ENCODE data around the gene SAP30BP.

The SAP30BP gene

DNA sequence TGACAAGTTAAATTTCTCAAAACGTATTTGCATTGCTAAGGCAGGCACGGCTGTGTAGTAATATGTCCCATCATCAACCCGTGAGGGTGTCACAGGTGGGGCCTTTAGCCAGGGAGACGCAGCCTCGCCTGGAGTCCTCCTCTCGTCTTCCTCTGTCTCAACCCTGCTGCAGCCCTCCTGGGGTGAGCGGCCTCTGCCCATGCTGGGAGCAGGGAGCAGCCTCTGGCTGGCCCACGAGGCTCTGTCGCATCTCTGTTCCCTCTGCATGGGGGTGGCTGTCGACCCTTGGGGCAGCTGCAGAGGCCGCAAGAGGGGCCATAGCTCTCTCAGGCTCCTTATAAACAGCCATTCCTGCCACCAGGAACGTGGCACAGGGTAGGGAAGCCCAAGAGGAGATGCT is 34.7 kb upstream of the SAP30BP start:
- TF ChIP-seq CTCF (IDR thresholded peaks at IDR 0.05; ENCODE audit: insufficient read depth, low read length, poor library complexity, severe bottlenecking) (no peak), EZH2phosphoT487 (conservative IDR thresholded peaks at IDR 0.05; ENCODE audit: low read length) (no peak)
- Histone ChIP-seq H3K27ac (ENCODE audit: low read depth, low read length) (no peak overlapping the region), H3K9me3 (ENCODE audit: insufficient read depth, low read length) (no peaks in the 10 kb centered on the region), H3K9ac (ENCODE audit: low read length) (no peak overlapping the region), H2AFZ (ENCODE audit: low read depth, low read length, severe bottlenecking) (no peak overlapping the region), H3K9me2 (replicated peaks; ENCODE audit: insufficient read depth, low read length) (no peaks in the 10 kb centered on the region), H3K36me3 (ENCODE audit: low read length) (no peaks in the 10 kb centered on the region), H3F3A (ENCODE audit: insufficient read depth) (no peaks in the 10 kb centered on the region), H3K27me3 (ENCODE audit: low read length) (no peaks in the 10 kb centered on the region), H3K79me2 (ENCODE audit: insufficient read depth, low read length) (no peaks in the 10 kb centered on the region), H3K4me3 (ENCODE audit: insufficient read depth, low read length, poor library complexity, severe bottlenecking) (no peak overlapping the region), H3K4me2 (ENCODE audit: low read depth, low read length, poor library complexity, severe bottlenecking) (no peak overlapping the region), H4K20me1 (ENCODE audit: low read depth, low read length) (no peaks in the 10 kb centered on the region)

DNA sequence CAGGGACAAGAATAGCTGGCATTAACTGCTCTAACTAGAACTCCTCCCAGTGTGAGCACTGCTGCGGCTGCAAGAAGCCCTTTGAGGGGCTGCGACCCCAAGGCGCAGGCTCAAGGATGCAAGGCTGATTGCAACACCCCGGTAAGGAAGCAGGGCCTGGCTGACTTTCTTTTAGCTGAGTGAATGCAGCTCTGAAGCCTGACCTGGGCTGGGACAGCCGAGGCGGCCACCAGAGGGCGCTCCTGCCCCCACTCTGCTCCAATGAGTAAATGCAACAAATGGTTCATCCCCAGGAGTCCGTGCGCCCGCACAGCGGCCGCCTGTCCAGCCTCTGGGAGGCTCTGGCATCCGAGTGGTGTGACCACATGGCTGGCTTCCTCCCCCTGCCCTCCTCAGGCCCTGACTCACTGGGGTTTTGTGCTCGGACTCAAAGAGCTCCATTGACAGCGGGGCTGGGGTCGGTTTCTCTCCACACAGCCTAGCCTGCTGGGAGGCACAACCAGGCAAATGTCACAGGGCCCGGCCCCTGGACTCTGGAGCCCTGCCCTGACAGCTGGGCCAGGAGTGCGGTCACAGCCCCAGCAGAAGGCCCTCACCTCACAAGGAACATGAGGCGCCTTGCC is 34.2 kb upstream of the SAP30BP start, which contains the start of gene SMIM5:
TSS of gene SMIM5 (plus strand) at position 572 of the 623 bp plus-strand sequence. CDS start 6,768 bp downstream, outside the sequence.
- Histone ChIP-seq H3K9ac (ENCODE audit: low read length) (0 out of 2 replicates have a peak within 1 kb of the TSS, but pooled peaks have one; percentile 4), H3K27me3 (ENCODE audit: low read length) (no peaks in the 10 kb centered on the region), H3K9me2 (replicated peaks; ENCODE audit: insufficient read depth, low read length) (no peaks in the 10 kb centered on the region), H3K79me2 (ENCODE audit: insufficient read depth, low read length) (no peaks in the 10 kb centered on the region), H3K4me2 (ENCODE audit: low read depth, low read length, poor library complexity, severe bottlenecking) (no peak within 1 kb of the TSS), H3K9me3 (ENCODE audit: insufficient read depth, low read length) (no peaks in the 10 kb centered on the region), H3F3A (ENCODE audit: insufficient read depth) (no peaks in the 10 kb centered on the region), H2AFZ (ENCODE audit: low read depth, low read length, severe bottlenecking) (no peak within 1 kb of the TSS), H3K4me3 (ENCODE audit: insufficient read depth, low read length, poor library complexity, severe bottlenecking) (no peak within 1 kb of the TSS), H3K36me3 (ENCODE audit: low read length) (no peaks in the 10 kb centered on the region), H3K27ac (ENCODE audit: low read depth, low read length) (no peak within 1 kb of the TSS), H4K20me1 (ENCODE audit: low read depth, low read length) (no peaks in the 10 kb centered on the region)
- no peak for TF ChIP-seq EZH2phosphoT487 (conservative IDR thresholded peaks at IDR 0.05; ENCODE audit: low read length)
- TF ChIP-seq CTCF (IDR thresholded peaks at IDR 0.05; ENCODE audit: insufficient read depth, low read length, poor library complexity, severe bottlenecking), result peak; percentile 86

DNA sequence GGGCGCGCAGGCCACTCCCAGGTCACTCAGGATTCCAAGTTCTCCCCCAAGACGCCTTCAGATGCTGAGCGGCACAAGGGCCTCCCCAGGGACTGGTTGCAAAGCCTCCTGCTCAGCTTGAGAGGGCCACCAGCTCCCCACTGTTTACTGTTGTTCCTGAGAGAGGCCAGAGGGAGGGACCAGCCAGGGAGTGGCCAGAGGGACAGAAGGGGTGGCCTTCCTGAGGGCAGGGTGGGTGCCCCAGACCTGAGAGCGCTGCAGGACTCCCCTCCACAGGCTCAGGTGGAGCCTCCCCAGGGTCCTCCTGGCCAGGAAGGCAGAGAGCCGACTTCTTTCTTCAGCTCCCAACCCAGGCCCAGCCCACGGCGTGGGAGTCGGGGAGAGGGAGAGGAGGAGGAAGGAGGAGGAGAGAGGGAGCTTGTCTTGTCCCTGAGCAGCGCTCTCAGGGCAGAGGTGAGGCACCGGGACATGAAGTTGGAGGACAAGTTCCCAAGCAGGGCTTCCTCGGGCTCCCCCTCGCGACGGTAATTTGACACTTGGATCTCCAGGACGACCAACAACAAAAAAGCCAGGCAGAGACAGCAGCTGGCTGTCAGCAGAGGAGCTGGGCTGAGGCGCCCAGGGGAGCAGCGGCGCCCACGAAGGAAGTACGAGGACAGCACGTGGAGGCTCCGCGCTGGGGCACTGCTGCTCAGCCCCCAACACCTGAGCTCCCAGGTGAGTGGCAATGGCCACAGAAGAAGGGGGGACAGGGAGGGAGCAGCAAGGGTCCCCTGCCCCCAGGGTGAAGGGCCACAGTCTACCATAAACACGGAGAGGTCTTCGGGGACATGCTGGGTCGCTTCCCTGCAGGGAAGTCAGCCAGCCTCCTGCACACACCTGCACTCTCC is 33.4 kb upstream of the SAP30BP start:
- Histone ChIP-seq H3F3A (ENCODE audit: insufficient read depth) (no peaks in the 10 kb centered on the region), H3K27me3 (ENCODE audit: low read length) (no peaks in the 10 kb centered on the region), H3K9ac (ENCODE audit: low read length) (0 out of 2 replicates have a peak overlapping the region, but pooled peaks have one; percentile 4), H3K36me3 (ENCODE audit: low read length) (no peaks in the 10 kb centered on the region), H3K9me3 (ENCODE audit: insufficient read depth, low read length) (no peaks in the 10 kb centered on the region), H3K4me2 (ENCODE audit: low read depth, low read length, poor library complexity, severe bottlenecking) (no peak overlapping the region), H4K20me1 (ENCODE audit: low read depth, low read length) (no peaks in the 10 kb centered on the region), H2AFZ (ENCODE audit: low read depth, low read length, severe bottlenecking) (no peak overlapping the region), H3K27ac (ENCODE audit: low read depth, low read length) (no peak overlapping the region), H3K4me3 (ENCODE audit: insufficient read depth, low read length, poor library complexity, severe bottlenecking) (no peak overlapping the region), H3K79me2 (ENCODE audit: insufficient read depth, low read length) (no peaks in the 10 kb centered on the region), H3K9me2 (replicated peaks; ENCODE audit: insufficient read depth, low read length) (no peaks in the 10 kb centered on the region)
- TF ChIP-seq CTCF (IDR thresholded peaks at IDR 0.05; ENCODE audit: insufficient read depth, low read length, poor library complexity, severe bottlenecking) (peak; percentile 42), EZH2phosphoT487 (conservative IDR thresholded peaks at IDR 0.05; ENCODE audit: low read length) (no peak)

Data from SU-DHL-6 (cell line).